Large intestine (tissue), 12 donors: ENCODE measurements around the gene ANKDD1B. TPM values are rescaled to one million over a fixed set of nuclear protein-coding genes. Genes with fewer than 3 reads are reported as not detected.
"Not testable (repeated sequence)": the region's sequence is repeated elsewhere in the genome, so short reads cannot be mapped to it uniquely, and the experiment has no call there.

ENCODE experiments used
- DNase-seq, 2 donors: peaks; one replicate each; pipeline versions ENCODE4 v3.0.0 to v3.0.0-alpha.2; 2013
- H3K27ac ChIP-seq: one replicate; pipeline ENCODE4 v1.5.1; 2013; ENCODE audit warnings: low read length
- H3K27me3 ChIP-seq: 2 replicates; pipeline ENCODE4 v1.6.1; 2013; ENCODE audit warnings: low read length; ENCODE audit not compliant: control insufficient read depth, insufficient read depth
- H3K36me3 ChIP-seq: 2 replicates; pipeline ENCODE4 v1.6.1; 2013; ENCODE audit warnings: low read length; ENCODE audit not compliant: control insufficient read depth, insufficient read depth
- H3K4me1 ChIP-seq: one replicate; pipeline ENCODE4 v1.6.1; 2013; ENCODE audit warnings: low read length; ENCODE audit not compliant: control insufficient read depth, insufficient read depth
- H3K4me3 ChIP-seq: one replicate; pipeline ENCODE4 v1.5.1; 2013; ENCODE audit warnings: low read length
- H3K9me3 ChIP-seq: one replicate; pipeline ENCODE4 v1.6.1; 2013; ENCODE audit warnings: mild to moderate bottlenecking, low read depth, low read length, moderate library complexity; ENCODE audit not compliant: control insufficient read depth
- WGBS: methylation state at CpG from one replicate; pipeline ENCODE4 v1.1.5; 2013; ENCODE audit warnings: low lambda C conversion rate; ENCODE audit not compliant: insufficient coverage; 5-methylcytosine and 5-hydroxymethylcytosine counted together
- long read RNA-seq, 11 donors: transcript quantifications; one replicate each; lab custom pipeline, GENCODE V29; 2026
- polyA plus RNA-seq: library from polyadenylated mRNA; unstranded; fragments of 120-200 nt; gene quantifications from one replicate; pipeline ENCODE4 v1.2.1, GENCODE V29; 2013

The ANKDD1B gene
- 18.1 TPM for polyA plus RNA-seq
- long read RNA-seq, donor 1, result 0 reads
- long read RNA-seq, donor 2, result 0 reads
- long read RNA-seq, donor 3, result 0 reads
- long read RNA-seq, donor 4, result 0 reads
- long read RNA-seq, donor 5, partial matches to known transcripts, result 0 of 1 reads
- long read RNA-seq, donor 5, other reads (novel, unspliced or antisense), result 0 of 1 reads
- long read RNA-seq, donor 6, result 0 reads
- long read RNA-seq, donor 7, partial matches to known transcripts, result 7 of 7 reads
- long read RNA-seq, donor 7, other reads (novel, unspliced or antisense), result 0 of 7 reads
- long read RNA-seq, donor 8, result 0 reads
- long read RNA-seq, donor 9, result 0 reads
- long read RNA-seq, donor 10, partial matches to known transcripts, result 0 of 1 reads
- long read RNA-seq, donor 10, other reads (novel, unspliced or antisense), result 0 of 1 reads
- long read RNA-seq, donor 11, result 0 reads

- Histone ChIP-seq H3K27ac (peak within 1 kb of the TSS; percentile 75), H3K4me1 (peaks cover 10% of the 10 kb centered on the region), H3K9me3 (no peaks in the 10 kb centered on the region), H3K36me3 (no peaks in the 10 kb centered on the region), H3K4me3 (peak within 1 kb of the TSS; percentile 76), H3K27me3 (no peaks in the 10 kb centered on the region)
- WGBS, result 0% methylated on average over 1 of the region's 52 CpGs
- peak in 1 of 2 donors; percentile 77 for DNase-seq
Measured at GRCh38 chr5:75611311-75612225, at the start of gene ANKDD1B. Gene ANKDD1B, plus strand, starts transcription at chr5:75611453. Its CDS starts 182 bp downstream, at chr5:75611635.

GRCh38 chr5:75565991-75566709 is 45.1 kb upstream of the ANKDD1B start:
- DNase-seq, H3K4me1 ChIP-seq, H3K4me3 ChIP-seq, H3K27ac ChIP-seq, H3K9me3 ChIP-seq, H3K27me3 ChIP-seq, H3K36me3 ChIP-seq: not testable (repeated sequence)
- no CpG with 5 or more reads among the region's 15 CpGs for WGBS

GRCh38 chr5:75566710-75567309 is 44.4 kb upstream of the ANKDD1B start:
- peaks cover 9% of the 10 kb centered on the region for H3K36me3 ChIP-seq
- H3K9me3 ChIP-seq, result no peaks in the 10 kb centered on the region
- no peaks in the 10 kb centered on the region for H3K27me3 ChIP-seq
- no peaks in the 10 kb centered on the region for H3K4me1 ChIP-seq
- DNase-seq, result peak; percentile 26 to 58
- no peak overlapping the region for H3K4me3 ChIP-seq
- 80% methylated on average over 1 of the region's 6 CpGs for WGBS
- H3K27ac ChIP-seq, result no peak overlapping the region

- Histone ChIP-seq H3K4me3 (no peak overlapping the region), H3K27ac (no peak overlapping the region), H3K27me3 (no peaks in the 10 kb centered on the region), H3K9me3 (no peaks in the 10 kb centered on the region), H3K36me3 (peaks cover 9% of the 10 kb centered on the region), H3K4me1 (no peaks in the 10 kb centered on the region)
- 100% methylated on average over 1 of the region's 2 CpGs for WGBS
- DNase-seq, result no peak
Measured at GRCh38 chr5:75567710-75568109, 43.5 kb upstream of the ANKDD1B start.

- no peak for DNase-seq
- H3K4me1 ChIP-seq, result no peaks in the 10 kb centered on the region
- 79% methylated on average over 2 of the region's 2 CpGs for WGBS
- no peaks in the 10 kb centered on the region for H3K27me3 ChIP-seq
- H3K36me3 ChIP-seq, result peaks cover 9% of the 10 kb centered on the region
- no peak overlapping the region for H3K4me3 ChIP-seq
- H3K27ac ChIP-seq, result no peak overlapping the region
- no peaks in the 10 kb centered on the region for H3K9me3 ChIP-seq
Measured at GRCh38 chr5:75568202-75568601, 43.1 kb upstream of the ANKDD1B start.

GRCh38 chr5:75571547-75571946 is 39.7 kb upstream of the ANKDD1B start:
- H3K27me3 ChIP-seq, result no peaks in the 10 kb centered on the region
- WGBS, result no CpG with 5 or more reads among the region's 2 CpGs

GRCh38 chr5:75574791-75575190 is 36.5 kb upstream of the ANKDD1B start:
- no peak overlapping the region for H3K27ac ChIP-seq
- no peak for DNase-seq
- H3K4me1 ChIP-seq, result no peaks in the 10 kb centered on the region
- WGBS, result 88% methylated on average over 1 of the region's 3 CpGs
- no peaks in the 10 kb centered on the region for H3K27me3 ChIP-seq
- no peak overlapping the region for H3K4me3 ChIP-seq
- no peaks in the 10 kb centered on the region for H3K9me3 ChIP-seq
- peaks cover 11% of the 10 kb centered on the region for H3K36me3 ChIP-seq

More at GRCh38 chr5:75571547-75571946, 39.7 kb upstream of the ANKDD1B start:
- no peaks in the 10 kb centered on the region for H3K9me3 ChIP-seq
- peaks cover 11% of the 10 kb centered on the region for H3K36me3 ChIP-seq
- H3K4me3 ChIP-seq, result no peak overlapping the region
- no peaks in the 10 kb centered on the region for H3K4me1 ChIP-seq
- H3K27ac ChIP-seq, result no peak overlapping the region
- DNase-seq, result no peak

- 75% methylated on average over 1 of the region's 8 CpGs for WGBS
Measured at GRCh38 chr5:75578280-75578679, 33.0 kb upstream of the ANKDD1B start.

GRCh38 chr5:75584641-75585040 is 26.6 kb upstream of the ANKDD1B start:
- Histone ChIP-seq H3K9me3 (no peaks in the 10 kb centered on the region), H3K4me1 (no peaks in the 10 kb centered on the region), H3K27me3 (no peaks in the 10 kb centered on the region), H3K36me3 (peaks cover 9% of the 10 kb centered on the region), H3K27ac (no peak overlapping the region), H3K4me3 (no peak overlapping the region)
- DNase-seq, result peak in 1 of 2 donors; percentile 19
- WGBS, result 17% methylated on average over 1 of the region's 2 CpGs

More at GRCh38 chr5:75578280-75578679, 33.0 kb upstream of the ANKDD1B start:
- not testable (repeated sequence) for H3K4me1 ChIP-seq, H3K9me3 ChIP-seq, H3K27me3 ChIP-seq, DNase-seq, H3K36me3 ChIP-seq, H3K27ac ChIP-seq, H3K4me3 ChIP-seq
